Liver (tissue), 9 donors: ENCODE measurements around the gene KCNN1. TPM values are rescaled to one million over a fixed set of nuclear protein-coding genes. Genes with fewer than 3 reads are reported as not detected.

ENCODE experiments used
- DNase-seq: peaks from one replicate; pipeline ENCODE4 v3.0.0-alpha.2; 2017; ENCODE audit warnings: low spot score
- H3K27ac ChIP-seq, 2 donors: one replicate each; pipeline ENCODE4 v1.7.0; 2013; ENCODE audit warnings: inconsistent platforms in 2 of 2, low read length in 2 of 2, control low read depth in 1 of 2, low read depth in 1 of 2, mild to moderate bottlenecking in 1 of 2
- H3K27me3 ChIP-seq, 4 donors: one replicate each; pipeline versions ENCODE4 v1.6.1 to v1.7.0; 2013; ENCODE audit warnings: low read length in 3 of 4, inconsistent platforms in 1 of 4, mild to moderate bottlenecking in 1 of 4, moderate library complexity in 1 of 4; ENCODE audit not compliant: control insufficient read depth in 4 of 4, insufficient read depth in 4 of 4
- H3K36me3 ChIP-seq, 4 donors: one replicate each; pipeline versions ENCODE4 v1.6.1 to v1.7.0; 2013; ENCODE audit warnings: low read length in 3 of 4, mild to moderate bottlenecking in 3 of 4, low read depth in 1 of 4, moderate library complexity in 1 of 4; ENCODE audit not compliant: control insufficient read depth in 4 of 4, insufficient read depth in 3 of 4
- H3K4me1 ChIP-seq, 4 donors: one replicate each; pipeline versions ENCODE4 v1.6.1 to v1.7.0; 2013; ENCODE audit warnings: low read length in 3 of 4, mild to moderate bottlenecking in 3 of 4, moderate library complexity in 1 of 4; ENCODE audit not compliant: control insufficient read depth in 4 of 4, insufficient read depth in 4 of 4
- H3K4me3 ChIP-seq, 3 donors: one replicate each; pipeline versions ENCODE4 v1.6.1 to v1.7.0; 2013; ENCODE audit warnings: low read length in 3 of 3, control low read depth in 1 of 3, low read depth in 1 of 3, mild to moderate bottlenecking in 1 of 3
- H3K9ac ChIP-seq, 2 donors: one replicate each; pipeline ENCODE4 v1.7.0; 2013; ENCODE audit warnings: low read length in 2 of 2, mild to moderate bottlenecking in 2 of 2, moderate library complexity in 2 of 2, control low read depth in 1 of 2, low read depth in 1 of 2
- H3K9me3 ChIP-seq, 4 donors: one replicate each; pipeline versions ENCODE4 v1.6.1 to v1.7.0; 2013; ENCODE audit warnings: low read length in 3 of 4; ENCODE audit not compliant: control insufficient read depth in 4 of 4
- ATF3 ChIP-seq: IDR thresholded peaks from 2 replicates; pipeline ENCODE4 v1.6.1; 2016; ENCODE audit warnings: antibody characterized with exemption
- CTCF ChIP-seq: fragments of 150-350 bp; IDR thresholded peaks from 2 replicates; pipeline ENCODE4 v1.5.1; 2017; ENCODE audit warnings: improper control_type of control experiment, low read depth, low read length; ENCODE audit not compliant: missing input control
- EGR1 ChIP-seq, 2 donors: IDR thresholded peaks; 2 replicates each; pipeline ENCODE4 v1.6.1; 2016 to 2018; ENCODE audit warnings: antibody characterized with exemption in 2 of 2, low read depth in 2 of 2
- FOXA1 ChIP-seq: IDR thresholded peaks from 2 replicates; pipeline ENCODE4 v1.6.1; 2016; ENCODE audit warnings: antibody characterized with exemption
- FOXA2 ChIP-seq: IDR thresholded peaks from 2 replicates; pipeline ENCODE4 v1.6.1; 2016; ENCODE audit warnings: antibody characterized with exemption
- GABPA ChIP-seq, 2 donors: IDR thresholded peaks in 1 of 2; conservative IDR thresholded peaks in 1 of 2; 2 replicates each; pipeline ENCODE4 v1.6.1; 2016; ENCODE audit warnings: antibody characterized with exemption in 2 of 2, mild to moderate bottlenecking in 1 of 2, moderate library complexity in 1 of 2
- HNF4A ChIP-seq, 2 donors: conservative IDR thresholded peaks; 2 replicates each; pipeline ENCODE4 v1.6.1; 2016; ENCODE audit warnings: antibody characterized with exemption in 2 of 2, mild to moderate bottlenecking in 2 of 2
- HNF4G ChIP-seq: IDR thresholded peaks from 2 replicates; pipeline ENCODE4 v1.6.1; 2016; ENCODE audit warnings: antibody characterized with exemption
- JUND ChIP-seq, 2 donors: IDR thresholded peaks; 2 replicates each; pipeline ENCODE4 v1.6.1; 2016; ENCODE audit warnings: antibody characterized with exemption in 2 of 2
- MAX ChIP-seq: IDR thresholded peaks from 2 replicates; pipeline ENCODE4 v1.6.1; 2016; ENCODE audit warnings: antibody characterized with exemption
- NR2F2 ChIP-seq: IDR thresholded peaks from 2 replicates; pipeline ENCODE4 v1.6.1; 2016; ENCODE audit warnings: antibody characterized with exemption
- RAD21 ChIP-seq, 2 donors: IDR thresholded peaks; 2 replicates each; pipeline ENCODE4 v1.6.1; 2016; ENCODE audit warnings: antibody characterized with exemption in 2 of 2, mild to moderate bottlenecking in 2 of 2
- REST ChIP-seq: IDR thresholded peaks from 2 replicates; pipeline ENCODE4 v1.6.1; 2016; ENCODE audit warnings: antibody characterized with exemption, mild to moderate bottlenecking
- RXRA ChIP-seq, 2 donors: IDR thresholded peaks; 2 replicates each; pipeline ENCODE4 v1.6.1; 2017 to 2018; ENCODE audit warnings: antibody characterized with exemption in 2 of 2, mild to moderate bottlenecking in 1 of 2
- SP1 ChIP-seq: IDR thresholded peaks from 2 replicates; pipeline ENCODE4 v1.6.1; 2018; ENCODE audit warnings: antibody characterized with exemption, mild to moderate bottlenecking
- TAF1 ChIP-seq: conservative IDR thresholded peaks from 2 replicates; pipeline ENCODE4 v1.6.1; 2016; ENCODE audit warnings: antibody characterized with exemption, mild to moderate bottlenecking
- YY1 ChIP-seq: IDR thresholded peaks from 2 replicates; pipeline ENCODE4 v1.6.1; 2016; ENCODE audit warnings: antibody characterized with exemption, mild to moderate bottlenecking
- ZBTB33 ChIP-seq: IDR thresholded peaks from 2 replicates; pipeline ENCODE4 v1.6.1; 2016; ENCODE audit warnings: antibody characterized with exemption
- WGBS: extraction: QIAGEN DNeasy Blood & Tissue Kit; methylation state at CpG from one replicate; pipeline ENCODE4 v1.1.7; 2013; 5-methylcytosine and 5-hydroxymethylcytosine counted together
- polyA plus RNA-seq, 2 donors: library from polyadenylated mRNA; stranded (reverse) in 1 of 2; unstranded in 1 of 2; fragments of 200-250 nt in 1 of 2; fragments of >200 nt in 1 of 2; fragmentation: Nextera tagmentation in 1 of 2; extraction: Ambion mirVana in 1 of 2; gene quantifications; one replicate each; pipeline versions ENCODE4 v1.2.1 to v1.2.3, GENCODE V29; 2013 to 2015
- total RNA-seq, 2 donors: library from RNA; depleted of rRNA; stranded (reverse); fragments of >200 nt; gene quantifications; one replicate each; pipeline ENCODE4 v1.2.3, GENCODE V29; 2014
- donor health status: healthy.
- donor health status: healthy.
- donor health status: healthy.
- donor health status: healthy.
- donor health status: healthy.

The KCNN1 gene
- total and polyA plus RNA-seq, 4 donors, result 0.05 to 0.08 (median 0.05) TPM; not detected in 1

- TF ChIP-seq HNF4A (conservative IDR thresholded peaks at IDR 0.05) (no peak), FOXA2 (no peak), JUND (IDR thresholded peaks at IDR 0.05) (no peak), MAX (no peak), FOXA1 (no peak), CTCF (no peak), REST (no peak), TAF1 (no peak), RXRA (IDR thresholded peaks at IDR 0.05) (no peak), YY1 (no peak), GABPA (IDR thresholded peaks at IDR 0.05 in 1 of 2, conservative IDR thresholded peaks at IDR 0.05 in 1 of 2) (no peak), NR2F2 (no peak), SP1 (no peak), RAD21 (IDR thresholded peaks at IDR 0.05) (no peak), EGR1 (IDR thresholded peaks at IDR 0.05; ENCODE audit: low read depth in 2 of 2) (no peak), HNF4G (no peak), ATF3 (no peak), ZBTB33 (no peak)
- WGBS, result 3% methylated on average over 33 of the region's 33 CpGs
- DNase-seq, result no peak
- Histone ChIP-seq H3K4me1 (peaks cover 6 to 40% (median 14%) of the 10 kb centered on the region in 4 donors), H3K4me3 (no peak overlapping the region), H3K9me3 (no peaks in the 10 kb centered on the region), H3K9ac (no peak overlapping the region), H3K36me3 (no peaks in the 10 kb centered on the region), H3K27me3 (peaks cover 0 to 22% (median 7%) of the 10 kb centered on the region in 4 donors), H3K27ac (no peak overlapping the region)
Observed at GRCh38 chr19:17951157-17951989, 15.5 kb upstream of the KCNN1 start.
